WTC11 (cell line): ENCODE measurements around the gene FGFR1OP2.

Experiments
- CREB1 ChIP-seq: sonication (generic); formaldehyde crosslinking; IDR thresholded peaks from 2 replicates; pipeline ENCODE4 v1.8.0; 2023; ENCODE audit warnings: mild to moderate bottlenecking, missing genetic modification reagents
- ELF4 ChIP-seq: sonication (generic); formaldehyde crosslinking; IDR thresholded peaks from 2 replicates; pipeline ENCODE4 v1.8.1; 2022; ENCODE audit warnings: low read depth, mild to moderate bottlenecking, moderate library complexity, missing genetic modification reagents
- IRF2 ChIP-seq: sonication (generic); formaldehyde crosslinking; IDR thresholded peaks from 2 replicates; pipeline ENCODE4 v1.8.0; 2022; ENCODE audit warnings: low read depth, missing genetic modification reagents, borderline replicate concordance
- NFYB ChIP-seq: sonication (generic); formaldehyde crosslinking; conservative IDR thresholded peaks from 2 replicates; pipeline ENCODE4 v1.8.0; 2022; ENCODE audit warnings: low read depth, missing genetic modification reagents
- NR1H2 ChIP-seq: sonication (generic); formaldehyde crosslinking; IDR thresholded peaks from 2 replicates; pipeline ENCODE4 v1.9.0; 2021; ENCODE audit warnings: mild to moderate bottlenecking, moderate library complexity, missing genetic modification reagents
- ZNF219 ChIP-seq: sonication (generic); formaldehyde crosslinking; IDR thresholded peaks from 2 replicates; pipeline ENCODE4 v1.8.0; 2023; ENCODE audit warnings: missing genetic modification reagents, mild to moderate bottlenecking, borderline replicate concordance
- TF ChIP-seq, protein P1 (sequence below): fragments of 200-600 bp; IDR thresholded peaks from 2 replicates; pipeline ENCODE4 v1.8.0; 2022; ENCODE audit warnings: antibody characterized with exemption
- TF ChIP-seq, protein P2 (sequence below): sonication (generic); formaldehyde crosslinking; IDR thresholded peaks from 2 replicates; pipeline ENCODE4 v1.8.0; 2022; ENCODE audit warnings: mild to moderate bottlenecking, missing genetic modification reagents
- TF ChIP-seq, protein P3 (sequence below): sonication (generic); formaldehyde crosslinking; IDR thresholded peaks from 2 replicates; pipeline ENCODE4 v1.8.1; 2022; ENCODE audit warnings: low read depth, missing genetic modification reagents, borderline replicate concordance
- TF ChIP-seq, protein P4 (sequence below): sonication (generic); formaldehyde crosslinking; IDR thresholded peaks from 2 replicates; pipeline ENCODE4 v1.8.0; 2022; ENCODE audit warnings: mild to moderate bottlenecking, missing genetic modification reagents

DNA sequence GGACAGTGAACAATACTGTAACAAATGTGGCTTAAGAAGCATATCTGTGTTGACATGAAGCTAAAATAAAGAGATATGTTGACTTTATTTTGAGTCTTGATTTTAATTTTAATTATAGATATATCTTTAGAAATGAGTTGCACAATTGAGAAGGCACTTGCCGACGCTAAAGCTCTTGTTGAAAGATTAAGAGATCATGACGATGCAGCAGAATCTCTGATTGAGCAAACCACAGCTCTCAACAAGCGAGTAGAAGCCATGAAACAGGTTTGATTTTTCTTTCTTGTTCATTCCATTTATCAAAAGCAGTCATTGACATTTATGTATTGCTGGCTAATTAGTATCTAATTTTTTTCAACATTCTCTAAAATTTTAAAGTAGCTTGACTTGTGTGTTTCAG is 15.8 kb downstream of the FGFR1OP2 start:
- TF ChIP-seq NFYB (CRISPR knock-in tag) (no peak), ZNF219 (CRISPR knock-in tag) (no peak), ELF4 (CRISPR knock-in tag) (no peak), NR1H2 (CRISPR knock-in tag) (no peak), IRF2 (CRISPR knock-in tag) (no peak), CREB1 (CRISPR knock-in tag) (no peak)
- TF ChIP-seq, protein P1, sequence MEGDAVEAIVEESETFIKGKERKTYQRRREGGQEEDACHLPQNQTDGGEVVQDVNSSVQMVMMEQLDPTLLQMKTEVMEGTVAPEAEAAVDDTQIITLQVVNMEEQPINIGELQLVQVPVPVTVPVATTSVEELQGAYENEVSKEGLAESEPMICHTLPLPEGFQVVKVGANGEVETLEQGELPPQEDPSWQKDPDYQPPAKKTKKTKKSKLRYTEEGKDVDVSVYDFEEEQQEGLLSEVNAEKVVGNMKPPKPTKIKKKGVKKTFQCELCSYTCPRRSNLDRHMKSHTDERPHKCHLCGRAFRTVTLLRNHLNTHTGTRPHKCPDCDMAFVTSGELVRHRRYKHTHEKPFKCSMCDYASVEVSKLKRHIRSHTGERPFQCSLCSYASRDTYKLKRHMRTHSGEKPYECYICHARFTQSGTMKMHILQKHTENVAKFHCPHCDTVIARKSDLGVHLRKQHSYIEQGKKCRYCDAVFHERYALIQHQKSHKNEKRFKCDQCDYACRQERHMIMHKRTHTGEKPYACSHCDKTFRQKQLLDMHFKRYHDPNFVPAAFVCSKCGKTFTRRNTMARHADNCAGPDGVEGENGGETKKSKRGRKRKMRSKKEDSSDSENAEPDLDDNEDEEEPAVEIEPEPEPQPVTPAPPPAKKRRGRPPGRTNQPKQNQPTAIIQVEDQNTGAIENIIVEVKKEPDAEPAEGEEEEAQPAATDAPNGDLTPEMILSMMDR, result no peak
- TF ChIP-seq, protein P2, sequence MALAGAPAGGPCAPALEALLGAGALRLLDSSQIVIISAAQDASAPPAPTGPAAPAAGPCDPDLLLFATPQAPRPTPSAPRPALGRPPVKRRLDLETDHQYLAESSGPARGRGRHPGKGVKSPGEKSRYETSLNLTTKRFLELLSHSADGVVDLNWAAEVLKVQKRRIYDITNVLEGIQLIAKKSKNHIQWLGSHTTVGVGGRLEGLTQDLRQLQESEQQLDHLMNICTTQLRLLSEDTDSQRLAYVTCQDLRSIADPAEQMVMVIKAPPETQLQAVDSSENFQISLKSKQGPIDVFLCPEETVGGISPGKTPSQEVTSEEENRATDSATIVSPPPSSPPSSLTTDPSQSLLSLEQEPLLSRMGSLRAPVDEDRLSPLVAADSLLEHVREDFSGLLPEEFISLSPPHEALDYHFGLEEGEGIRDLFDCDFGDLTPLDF (CRISPR knock-in tag), result no peak
- TF ChIP-seq, protein P3, sequence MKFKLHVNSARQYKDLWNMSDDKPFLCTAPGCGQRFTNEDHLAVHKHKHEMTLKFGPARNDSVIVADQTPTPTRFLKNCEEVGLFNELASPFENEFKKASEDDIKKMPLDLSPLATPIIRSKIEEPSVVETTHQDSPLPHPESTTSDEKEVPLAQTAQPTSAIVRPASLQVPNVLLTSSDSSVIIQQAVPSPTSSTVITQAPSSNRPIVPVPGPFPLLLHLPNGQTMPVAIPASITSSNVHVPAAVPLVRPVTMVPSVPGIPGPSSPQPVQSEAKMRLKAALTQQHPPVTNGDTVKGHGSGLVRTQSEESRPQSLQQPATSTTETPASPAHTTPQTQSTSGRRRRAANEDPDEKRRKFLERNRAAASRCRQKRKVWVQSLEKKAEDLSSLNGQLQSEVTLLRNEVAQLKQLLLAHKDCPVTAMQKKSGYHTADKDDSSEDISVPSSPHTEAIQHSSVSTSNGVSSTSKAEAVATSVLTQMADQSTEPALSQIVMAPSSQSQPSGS (CRISPR knock-in tag), result no peak
- TF ChIP-seq, protein P4, sequence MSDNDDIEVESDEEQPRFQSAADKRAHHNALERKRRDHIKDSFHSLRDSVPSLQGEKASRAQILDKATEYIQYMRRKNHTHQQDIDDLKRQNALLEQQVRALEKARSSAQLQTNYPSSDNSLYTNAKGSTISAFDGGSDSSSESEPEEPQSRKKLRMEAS (CRISPR knock-in tag), result no peak
